Loucy (cell line): Measurements from ENCODE around the gene PNCK.
"Not testable (repeated sequence)": the region's sequence is repeated elsewhere in the genome, so short reads cannot be mapped to it uniquely, and the experiment has no call there.

Experiments used
- H2AFZ ChIP-seq: fragments of 200-600 bp; sonication (generic); 2 replicates; pipeline ENCODE4 v1.6.0; 2016; ENCODE audit warnings: antibody characterized with exemption, mild to moderate bottlenecking, low read length, moderate library complexity
- H3F3A ChIP-seq: fragments of 200-600 bp; 2 replicates; pipeline ENCODE4 v1.6.0; 2016; ENCODE audit warnings: antibody characterized with exemption, low read depth, mild to moderate bottlenecking
- H3K27me3 ChIP-seq: fragments of 200-600 bp; sonication (generic); 2 replicates; pipeline ENCODE4 v1.6.1; 2014; ENCODE audit warnings: low read length, mild to moderate bottlenecking; ENCODE audit not compliant: insufficient read depth, poor library complexity, severe bottlenecking
- H3K36me3 ChIP-seq: fragments of 200-600 bp; sonication (generic); 2 replicates; pipeline ENCODE4 v1.6.1; 2016; ENCODE audit warnings: low read length; ENCODE audit not compliant: insufficient read depth
- H3K4me1 ChIP-seq: fragments of 200-600 bp; sonication (generic); 2 replicates; pipeline ENCODE4 v1.5.1; 2014; ENCODE audit warnings: low read length, mild to moderate bottlenecking; ENCODE audit not compliant: insufficient read depth, poor library complexity, severe bottlenecking
- H3K4me2 ChIP-seq: fragments of 200-600 bp; sonication (generic); 2 replicates; pipeline ENCODE4 v1.6.0; 2014; ENCODE audit warnings: antibody characterized with exemption, low read length, low read depth, mild to moderate bottlenecking; ENCODE audit not compliant: poor library complexity, severe bottlenecking
- H3K4me3 ChIP-seq: fragments of 200-600 bp; sonication (generic); 2 replicates; pipeline ENCODE4 v1.5.1; 2014; ENCODE audit warnings: low read length, mild to moderate bottlenecking, mixed read lengths; ENCODE audit not compliant: poor library complexity, severe bottlenecking
- H3K79me2 ChIP-seq: fragments of 200-600 bp; sonication (generic); 2 replicates; pipeline ENCODE4 v1.6.1; 2014; ENCODE audit warnings: low read length; ENCODE audit not compliant: insufficient read depth
- H3K9ac ChIP-seq: fragments of 200-600 bp; sonication (generic); 2 replicates; pipeline ENCODE4 v1.6.0; 2014; ENCODE audit warnings: mild to moderate bottlenecking, low read depth, low read length, moderate library complexity; ENCODE audit not compliant: poor library complexity, severe bottlenecking
- H3K9me2 ChIP-seq: fragments of 200-600 bp; sonication (generic); replicated peaks from 2 replicates; pipeline ENCODE4 v1.6.1; 2016; ENCODE audit warnings: low read depth, low read length, mixed read lengths
- H3K9me3 ChIP-seq: fragments of 200-600 bp; sonication (generic); 2 replicates; pipeline ENCODE4 v1.6.1; 2014; ENCODE audit warnings: mild to moderate bottlenecking, antibody characterized with exemption, low read length, low read depth; ENCODE audit not compliant: insufficient read depth
- H4K20me1 ChIP-seq: fragments of 200-600 bp; sonication (generic); 2 replicates; pipeline ENCODE4 v1.6.0; 2014; ENCODE audit warnings: antibody characterized with exemption, low read length, mild to moderate bottlenecking; ENCODE audit not compliant: insufficient read depth, poor library complexity, severe bottlenecking
- CTCF ChIP-seq: fragments of 200-600 bp; sonication (generic); conservative IDR thresholded peaks from 2 replicates; pipeline ENCODE4 v1.5.1; 2014; ENCODE audit warnings: mild to moderate bottlenecking, antibody characterized with exemption, low read length
- EZH2phosphoT487 ChIP-seq: fragments of 200-600 bp; IDR thresholded peaks from 2 replicates; pipeline ENCODE4 v1.6.1; 2018; ENCODE audit warnings: antibody characterized with exemption, mild to moderate bottlenecking, moderate library complexity, borderline replicate concordance

Gene PNCK

DNA sequence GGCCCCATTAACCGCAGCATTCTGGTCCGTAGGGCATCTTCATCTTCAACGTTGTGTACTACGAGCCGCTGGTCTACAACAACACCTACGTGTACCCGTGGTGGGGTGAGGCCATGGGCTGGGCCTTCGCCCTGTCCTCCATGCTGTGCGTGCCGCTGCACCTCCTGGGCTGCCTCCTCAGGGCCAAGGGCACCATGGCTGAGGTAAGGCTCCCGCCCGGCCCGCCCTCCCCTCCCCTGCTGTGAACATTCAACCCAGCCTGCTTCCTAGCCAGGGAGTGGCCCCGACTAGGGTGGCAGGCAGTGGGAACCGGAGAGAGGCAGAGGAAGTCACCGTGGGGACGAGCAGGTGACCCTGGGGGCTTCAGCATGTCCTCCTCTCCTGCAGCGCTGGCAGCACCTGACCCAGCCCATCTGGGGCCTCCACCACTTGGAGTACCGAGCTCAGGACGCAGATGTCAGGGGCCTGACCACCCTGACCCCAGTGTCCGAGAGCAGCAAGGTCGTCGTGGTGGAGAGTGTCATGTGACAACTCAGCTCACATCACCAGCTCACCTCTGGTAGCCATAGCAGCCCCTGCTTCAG lies 21.2 kb upstream of the PNCK start:
- Histone ChIP-seq H3K4me1 (no peaks in the 10 kb centered on the region), H3K9me2 (no peaks in the 10 kb centered on the region), H3K9ac (no peak overlapping the region), H2AFZ (no peak overlapping the region), H3K79me2 (no peaks in the 10 kb centered on the region), H3K9me3 (no peaks in the 10 kb centered on the region), H3K27me3 (no peaks in the 10 kb centered on the region), H4K20me1 (no peaks in the 10 kb centered on the region), H3F3A (no peaks in the 10 kb centered on the region), H3K4me2 (no peak overlapping the region), H3K4me3 (no peak overlapping the region), H3K36me3 (peaks cover 2% of the 10 kb centered on the region; the same call in 1 of the 2 replicates)
- no peak for TF ChIP-seq EZH2phosphoT487

DNA sequence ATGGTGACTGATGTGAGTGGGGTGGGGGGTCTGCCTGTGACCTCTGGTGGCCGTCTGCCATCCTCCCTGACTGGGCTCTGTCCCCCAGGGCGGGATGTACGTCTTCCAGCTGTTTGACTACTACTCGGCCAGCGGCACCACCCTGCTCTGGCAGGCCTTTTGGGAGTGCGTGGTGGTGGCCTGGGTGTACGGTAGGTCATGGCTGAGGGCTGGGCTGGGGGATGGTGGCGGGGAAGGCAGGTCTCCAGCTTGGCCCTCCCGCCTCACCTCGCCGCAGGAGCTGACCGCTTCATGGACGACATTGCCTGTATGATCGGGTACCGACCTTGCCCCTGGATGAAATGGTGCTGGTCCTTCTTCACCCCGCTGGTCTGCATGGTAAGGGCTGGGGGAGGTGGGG lies 20.6 kb upstream of the PNCK start:
- H3K9ac ChIP-seq, H3K9me2 ChIP-seq, H3K36me3 ChIP-seq, H3F3A ChIP-seq, H3K4me2 ChIP-seq, H3K27me3 ChIP-seq, H3K4me1 ChIP-seq, H3K9me3 ChIP-seq, H3K79me2 ChIP-seq, H3K4me3 ChIP-seq, H2AFZ ChIP-seq, H4K20me1 ChIP-seq: not testable (repeated sequence)

DNA sequence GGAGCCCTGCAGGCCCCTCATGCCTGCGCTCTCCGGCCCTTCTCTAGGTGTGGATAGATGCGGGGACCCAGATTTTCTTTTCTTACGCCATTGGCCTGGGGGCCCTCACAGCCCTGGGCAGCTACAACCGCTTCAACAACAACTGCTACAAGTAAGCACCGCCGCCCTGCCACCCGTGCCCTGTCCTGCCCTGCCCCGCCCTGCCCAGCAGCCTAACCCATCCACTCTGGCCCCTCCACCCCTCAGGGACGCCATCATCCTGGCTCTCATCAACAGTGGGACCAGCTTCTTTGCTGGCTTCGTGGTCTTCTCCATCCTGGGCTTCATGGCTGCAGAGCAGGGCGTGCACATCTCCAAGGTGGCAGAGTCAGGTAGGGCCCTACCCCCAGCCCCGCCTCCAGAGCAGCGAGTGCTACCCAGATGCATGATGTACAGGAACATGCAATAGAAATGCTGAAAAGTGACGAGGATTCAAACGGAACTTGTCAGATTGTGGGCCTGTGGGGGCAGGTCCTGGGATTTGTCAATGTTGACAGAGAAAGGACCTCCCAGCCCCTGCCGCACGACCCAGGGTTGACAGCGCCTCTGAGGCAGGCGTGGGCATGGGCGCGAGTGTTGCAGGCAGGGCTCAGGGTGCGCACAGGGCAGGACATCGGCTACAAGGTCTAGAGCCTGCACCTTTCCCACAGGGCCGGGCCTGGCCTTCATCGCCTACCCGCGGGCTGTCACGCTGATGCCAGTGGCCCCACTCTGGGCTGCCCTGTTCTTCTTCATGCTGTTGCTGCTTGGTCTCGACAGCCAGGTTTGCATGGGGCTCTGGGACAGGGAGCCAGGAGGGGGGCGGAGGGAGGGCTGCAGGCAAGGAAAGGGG lies 19.8 kb upstream of the PNCK start:
- Histone ChIP-seq H3K27me3 (no peaks in the 10 kb centered on the region), H4K20me1 (no peaks in the 10 kb centered on the region), H2AFZ (no peak overlapping the region), H3K79me2 (no peaks in the 10 kb centered on the region), H3K9me2 (no peaks in the 10 kb centered on the region), H3K4me2 (no peak overlapping the region), H3K9me3 (no peaks in the 10 kb centered on the region), H3K4me3 (no peak overlapping the region), H3K4me1 (no peaks in the 10 kb centered on the region), H3F3A (no peaks in the 10 kb centered on the region), H3K9ac (no peak overlapping the region), H3K36me3 (peaks cover 2% of the 10 kb centered on the region; the same call in 1 of the 2 replicates)
- no peak for TF ChIP-seq EZH2phosphoT487

DNA sequence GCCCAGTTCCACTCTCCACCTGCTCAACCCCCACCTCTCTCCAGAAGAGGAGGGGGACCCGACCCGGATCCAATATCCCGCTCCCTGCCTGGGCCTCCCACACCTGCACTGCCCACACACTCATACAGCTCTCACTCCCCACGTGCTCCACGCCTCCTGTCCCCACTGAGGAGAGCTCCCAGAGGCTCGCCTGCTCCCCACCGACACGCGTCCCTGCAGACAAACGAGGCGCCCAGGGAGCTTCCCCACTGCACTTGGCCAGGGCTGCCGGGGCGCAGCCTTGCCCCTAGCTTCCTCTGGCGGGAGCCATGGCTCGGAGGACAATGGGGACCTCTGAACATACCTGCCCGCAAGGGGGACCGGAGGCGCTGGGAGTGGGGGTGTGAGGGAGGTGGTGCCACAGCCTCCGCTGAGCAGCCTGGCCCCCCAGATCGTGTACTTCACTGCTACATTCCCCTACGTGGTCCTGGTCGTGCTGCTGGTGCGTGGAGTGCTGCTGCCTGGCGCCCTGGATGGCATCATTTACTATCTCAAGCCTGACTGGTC lies 19.1 kb upstream of the PNCK start:
- no peaks in the 10 kb centered on the region for H4K20me1 ChIP-seq
- H3K4me2 ChIP-seq = no peak overlapping the region

More for the DNA sequence above, 19.1 kb upstream of the PNCK start:
- no peaks in the 10 kb centered on the region for H3K4me1 ChIP-seq
- no peaks in the 10 kb centered on the region for H3K79me2 ChIP-seq
- no peaks in the 10 kb centered on the region for H3K9me3 ChIP-seq
- TF ChIP-seq EZH2phosphoT487 (no peak), CTCF (no peak)
- no peak overlapping the region for H3K9ac ChIP-seq
- no peaks in the 10 kb centered on the region for H3K27me3 ChIP-seq
- H3K9me2 ChIP-seq = no peaks in the 10 kb centered on the region
- no peak overlapping the region for H3K4me3 ChIP-seq
- H3F3A ChIP-seq = no peaks in the 10 kb centered on the region
- no peak overlapping the region for H2AFZ ChIP-seq
- H3K36me3 ChIP-seq = peaks cover 2% of the 10 kb centered on the region; the same call in 1 of the 2 replicates
